HCT116 (cell line): ENCODE results near the gene HTR7.

ENCODE experiments used
- TCF7L2 ChIP-seq: IDR thresholded peaks from 2 replicates; pipeline ENCODE4 v1.7.0; 2011; ENCODE audit warnings: borderline replicate concordance, inconsistent platforms; ENCODE audit not compliant: insufficient read depth, insufficient read length; ENCODE audit errors: extremely low read depth
- TF ChIP-seq, protein P1 (sequence below), 3 experiments: fragments of 200-600 bp in 1 of 3; sonication (generic) in 1 of 3; IDR thresholded peaks in 2 of 3; conservative IDR thresholded peaks in 1 of 3; 2 replicates each; pipeline ENCODE4 v1.5.1; 2012 to 2017; ENCODE audit warnings: low read depth in 2 of 3, low read length in 2 of 3, antibody characterized with exemption in 1 of 3, borderline replicate concordance in 1 of 3, control low read depth in 1 of 3, mild to moderate bottlenecking in 1 of 3, mixed read lengths in 1 of 3, mixed run types in 1 of 3, moderate library complexity in 1 of 3; ENCODE audit not compliant: insufficient read depth in 1 of 3

DNA sequence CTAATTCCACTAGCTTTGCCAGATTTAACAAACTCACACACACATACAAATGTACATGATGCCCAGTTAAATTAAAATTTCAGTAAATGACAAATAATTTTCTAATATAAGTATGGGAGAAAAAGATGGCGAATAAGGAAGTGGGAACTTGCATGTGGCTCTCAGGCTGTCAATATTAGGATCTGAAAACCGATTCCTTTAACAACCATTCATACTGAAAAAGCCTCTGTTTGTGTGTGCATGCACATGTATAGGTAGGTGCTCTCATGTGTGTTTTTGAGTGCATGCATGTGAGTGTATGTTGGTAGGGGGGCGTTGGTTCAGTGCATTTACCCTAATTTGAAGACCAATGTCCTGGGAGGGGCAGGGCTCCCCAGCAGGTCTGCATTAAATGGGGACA is 125.3 kb downstream of the HTR7 start:
- TF ChIP-seq, protein P1, sequence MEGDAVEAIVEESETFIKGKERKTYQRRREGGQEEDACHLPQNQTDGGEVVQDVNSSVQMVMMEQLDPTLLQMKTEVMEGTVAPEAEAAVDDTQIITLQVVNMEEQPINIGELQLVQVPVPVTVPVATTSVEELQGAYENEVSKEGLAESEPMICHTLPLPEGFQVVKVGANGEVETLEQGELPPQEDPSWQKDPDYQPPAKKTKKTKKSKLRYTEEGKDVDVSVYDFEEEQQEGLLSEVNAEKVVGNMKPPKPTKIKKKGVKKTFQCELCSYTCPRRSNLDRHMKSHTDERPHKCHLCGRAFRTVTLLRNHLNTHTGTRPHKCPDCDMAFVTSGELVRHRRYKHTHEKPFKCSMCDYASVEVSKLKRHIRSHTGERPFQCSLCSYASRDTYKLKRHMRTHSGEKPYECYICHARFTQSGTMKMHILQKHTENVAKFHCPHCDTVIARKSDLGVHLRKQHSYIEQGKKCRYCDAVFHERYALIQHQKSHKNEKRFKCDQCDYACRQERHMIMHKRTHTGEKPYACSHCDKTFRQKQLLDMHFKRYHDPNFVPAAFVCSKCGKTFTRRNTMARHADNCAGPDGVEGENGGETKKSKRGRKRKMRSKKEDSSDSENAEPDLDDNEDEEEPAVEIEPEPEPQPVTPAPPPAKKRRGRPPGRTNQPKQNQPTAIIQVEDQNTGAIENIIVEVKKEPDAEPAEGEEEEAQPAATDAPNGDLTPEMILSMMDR (IDR thresholded peaks at IDR 0.05 in 2 of 3, conservative IDR thresholded peaks at IDR 0.05 in 1 of 3; ENCODE audit: borderline replicate concordance in 1 of 3, insufficient read depth in 1 of 3, low read depth in 2 of 3, low read length in 2 of 3), result no peak
- TF ChIP-seq TCF7L2, result no peak
